ENCODE results near the gene TTC7B.

TTC7B gene

DNA sequence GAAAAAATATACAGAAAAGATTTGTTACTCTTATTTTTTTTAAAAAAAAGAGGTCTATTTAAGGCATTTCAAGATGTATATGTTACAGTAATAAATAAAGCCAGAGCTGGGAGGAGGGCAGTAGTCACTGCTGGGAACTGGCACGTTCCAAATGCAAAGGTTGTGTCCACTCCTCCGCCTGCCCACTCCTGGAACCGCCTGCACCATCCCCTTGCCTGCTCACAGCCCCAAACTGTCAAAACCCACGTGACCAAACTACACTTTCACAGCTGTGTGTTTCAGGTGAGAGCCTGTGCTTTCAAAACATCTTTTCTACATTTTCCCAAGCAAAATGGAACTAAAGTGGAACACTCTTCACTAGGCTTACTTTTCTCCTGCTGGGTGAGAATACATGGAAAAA lies 160.4 kb downstream of the TTC7B start:
- no peak overlapping the region for H3K4me3 ChIP-seq (ENCODE audit: low read depth, low read length)

DNA sequence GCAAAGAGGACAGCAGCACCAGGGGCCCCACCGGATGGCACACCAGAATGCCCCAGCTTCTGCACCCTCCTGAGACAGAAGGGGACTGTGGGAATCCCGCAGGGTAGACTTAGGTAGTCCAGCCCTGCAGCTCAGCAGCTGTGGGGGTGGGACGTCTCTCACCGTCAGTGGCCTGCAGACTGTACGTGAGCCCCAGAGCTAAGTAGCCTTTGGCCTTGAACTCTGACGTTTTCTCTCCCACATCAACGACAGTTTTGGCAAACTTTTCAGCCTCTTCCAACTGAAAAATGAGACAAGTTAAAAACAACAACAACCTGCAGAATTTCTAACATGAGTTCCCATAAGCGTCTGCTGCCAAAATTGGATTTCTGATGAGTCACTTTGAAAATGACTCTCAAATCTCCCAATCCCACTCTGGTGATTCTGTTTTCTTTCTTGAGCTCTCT lies 161.4 kb downstream of the TTC7B start:
- no peak overlapping the region for H3K4me3 ChIP-seq (ENCODE audit: low read depth, low read length)
- DNase-seq (ENCODE audit: low read depth) = no peak
- no peak for TF ChIP-seq POLR2A (IDR thresholded peaks at IDR 0.05; ENCODE audit: extremely low read depth, insufficient read length)

More for the DNA sequence above, 160.4 kb downstream of the TTC7B start:
- no peak for TF ChIP-seq POLR2A (IDR thresholded peaks at IDR 0.05; ENCODE audit: extremely low read depth, insufficient read length)
- no peak for TF ChIP-seq CTCF (IDR thresholded peaks at IDR 0.05; ENCODE audit: low read depth, low read length)
- TF ChIP-seq MYC (IDR thresholded peaks at IDR 0.05; ENCODE audit: low read depth, low read length) = no peak
- TF ChIP-seq, protein P1, sequence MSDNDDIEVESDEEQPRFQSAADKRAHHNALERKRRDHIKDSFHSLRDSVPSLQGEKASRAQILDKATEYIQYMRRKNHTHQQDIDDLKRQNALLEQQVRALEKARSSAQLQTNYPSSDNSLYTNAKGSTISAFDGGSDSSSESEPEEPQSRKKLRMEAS (IDR thresholded peaks at IDR 0.05; ENCODE audit: low read depth, low read length) = no peak
- no peak for DNase-seq (ENCODE audit: low read depth)

DNA sequence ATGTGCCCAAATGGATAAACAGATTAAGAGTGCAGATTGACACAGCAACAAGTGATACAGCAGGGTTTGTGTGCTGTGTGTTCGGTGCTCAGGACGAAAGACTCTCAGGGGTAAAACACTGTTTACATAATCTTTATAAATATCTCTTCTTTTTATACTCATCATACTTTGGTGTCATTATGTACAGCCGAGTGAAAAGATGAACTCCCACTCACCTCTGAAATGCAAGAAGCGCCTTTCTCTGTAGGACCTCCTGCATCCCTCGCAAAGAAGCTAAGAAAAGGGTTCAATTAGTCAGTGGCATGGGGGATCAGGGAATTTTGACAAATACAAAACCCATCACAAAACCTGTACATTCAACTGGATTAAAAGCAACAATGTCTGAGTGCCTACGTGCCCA lies 163.6 kb downstream of the TTC7B start:
- no peak overlapping the region for H3K4me3 ChIP-seq (ENCODE audit: low read depth, low read length)
- no peak for DNase-seq (ENCODE audit: low read depth)
- TF ChIP-seq CTCF (IDR thresholded peaks at IDR 0.05; ENCODE audit: low read depth, low read length) (no peak), MYC (IDR thresholded peaks at IDR 0.05; ENCODE audit: low read depth, low read length) (no peak), POLR2A (IDR thresholded peaks at IDR 0.05; ENCODE audit: extremely low read depth, insufficient read length) (no peak)
- TF ChIP-seq, protein P1 (IDR thresholded peaks at IDR 0.05; ENCODE audit: low read depth, low read length) = no peak

GRCh38 chr14:90651976-90652560 lies 164.2 kb downstream of the TTC7B start:
- TF ChIP-seq POLR2A (IDR thresholded peaks at IDR 0.05; ENCODE audit: extremely low read depth, insufficient read length) = no peak
- TF ChIP-seq CTCF (IDR thresholded peaks at IDR 0.05; ENCODE audit: low read depth, low read length) = no peak
- TF ChIP-seq MYC (IDR thresholded peaks at IDR 0.05; ENCODE audit: low read depth, low read length) = no peak
- TF ChIP-seq, protein P1 (IDR thresholded peaks at IDR 0.05; ENCODE audit: low read depth, low read length) = no peak
- no peak for DNase-seq (ENCODE audit: low read depth)
- H3K4me3 ChIP-seq (ENCODE audit: low read depth, low read length) = no peak overlapping the region

GRCh38 chr14:90651271-90651804 lies 164.9 kb downstream of the TTC7B start:
- no peak for TF ChIP-seq POLR2A (IDR thresholded peaks at IDR 0.05; ENCODE audit: extremely low read depth, insufficient read length)
- TF ChIP-seq CTCF (IDR thresholded peaks at IDR 0.05; ENCODE audit: low read depth, low read length) = no peak
- no peak for TF ChIP-seq MYC (IDR thresholded peaks at IDR 0.05; ENCODE audit: low read depth, low read length)
- TF ChIP-seq, protein P1 (IDR thresholded peaks at IDR 0.05; ENCODE audit: low read depth, low read length) = no peak
- H3K4me3 ChIP-seq (ENCODE audit: low read depth, low read length) = no peak overlapping the region
- no peak for DNase-seq (ENCODE audit: low read depth)

DNA sequence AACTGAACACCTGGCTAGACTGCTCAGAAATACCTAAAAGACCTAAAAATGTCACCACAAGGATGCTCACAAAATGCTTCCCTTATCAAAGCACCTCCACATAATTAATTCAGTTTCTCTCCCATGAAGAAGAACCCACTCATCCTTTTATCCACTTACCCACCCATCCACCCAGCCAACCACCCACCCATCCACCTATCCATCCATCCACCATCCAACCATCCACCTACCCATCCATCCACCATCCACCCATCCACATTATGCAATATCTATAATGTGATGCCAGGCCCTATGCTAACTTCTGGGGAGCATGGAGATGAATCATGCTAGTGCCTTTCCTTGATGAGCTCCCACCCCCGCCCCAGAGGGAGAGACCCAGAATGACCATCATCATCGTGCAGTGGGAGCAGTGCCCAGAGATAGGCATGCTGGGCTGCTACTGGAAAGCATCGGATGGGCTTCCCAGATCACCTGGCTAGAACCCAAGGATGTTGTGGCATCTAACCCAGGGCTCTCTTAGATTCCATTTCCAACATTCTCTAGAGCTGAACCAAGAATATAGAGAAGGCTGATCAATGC lies 166.6 kb downstream of the TTC7B start:
- DNase-seq (ENCODE audit: low read depth) = no peak
- TF ChIP-seq CTCF (IDR thresholded peaks at IDR 0.05; ENCODE audit: low read depth, low read length) = no peak
- TF ChIP-seq, protein P1 (IDR thresholded peaks at IDR 0.05; ENCODE audit: low read depth, low read length) = no peak
- H3K4me3 ChIP-seq (ENCODE audit: low read depth, low read length) = no peak overlapping the region

Data from NB4 (cell line).